ENCODE measurements around the gene RALB. TPM values are rescaled to one million over a fixed set of nuclear protein-coding genes. Genes with fewer than 3 reads are reported as not detected.

RALB gene
- total and polyA plus RNA-seq, 2 experiments from 2014 or later, result 15.2 to 17.4 TPM

GRCh38 chr2:120220756-120221155 lies 31.9 kb upstream of the RALB start:
- peaks cover 6% of the 10 kb centered on the region; the same call in 1 of the 2 replicates for H3K9me2 ChIP-seq (ENCODE audit: insufficient read depth)
- DNase-seq (ENCODE audit: low spot score) (no peak), ATAC-seq (no peak)
- H3K4me2 ChIP-seq, result no peak overlapping the region
- Mint-ChIP-seq H3K27ac (no peak overlapping the region), H3K36me3 (ENCODE audit: low read depth) (peaks cover 20% of the 10 kb centered on the region), H3K27me3 (ENCODE audit: insufficient read depth, low read depth, poor library complexity) (peaks cover 36% of the 10 kb centered on the region), H3K9me3 (peaks cover 13% of the 10 kb centered on the region), H3K4me3 (no peak overlapping the region), H3K4me1 (peaks cover 18% of the 10 kb centered on the region)
- TF ChIP-seq CTCF (conservative IDR thresholded peaks at IDR 0.05; ENCODE audit: low read depth in 2 of 2), result no peak
- no peak for TF ChIP-seq ZNF114 (CRISPR knock-in tag; IDR thresholded peaks at IDR 0.05)
- TF ChIP-seq NANOG (IDR thresholded peaks at IDR 0.05; ENCODE audit: borderline replicate concordance), result no peak
- no peak for TF ChIP-seq CREB1 (CRISPR knock-in tag; IDR thresholded peaks at IDR 0.05; ENCODE audit: low read depth)
- TF ChIP-seq, protein P1, sequence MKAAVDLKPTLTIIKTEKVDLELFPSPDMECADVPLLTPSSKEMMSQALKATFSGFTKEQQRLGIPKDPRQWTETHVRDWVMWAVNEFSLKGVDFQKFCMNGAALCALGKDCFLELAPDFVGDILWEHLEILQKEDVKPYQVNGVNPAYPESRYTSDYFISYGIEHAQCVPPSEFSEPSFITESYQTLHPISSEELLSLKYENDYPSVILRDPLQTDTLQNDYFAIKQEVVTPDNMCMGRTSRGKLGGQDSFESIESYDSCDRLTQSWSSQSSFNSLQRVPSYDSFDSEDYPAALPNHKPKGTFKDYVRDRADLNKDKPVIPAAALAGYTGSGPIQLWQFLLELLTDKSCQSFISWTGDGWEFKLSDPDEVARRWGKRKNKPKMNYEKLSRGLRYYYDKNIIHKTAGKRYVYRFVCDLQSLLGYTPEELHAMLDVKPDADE (IDR thresholded peaks at IDR 0.05), result no peak
- no peak for TF ChIP-seq EZH2 (IDR thresholded peaks at IDR 0.05; ENCODE audit: low read depth, unreplicated experiment)
- TF ChIP-seq EZH2phosphoT487 (IDR thresholded peaks at IDR 0.05; ENCODE audit: unreplicated experiment), result no peak
- no peak for TF ChIP-seq POLR2AphosphoS5 (IDR thresholded peaks at IDR 0.05; ENCODE audit: low read depth)
- TF ChIP-seq STAT1 (IDR thresholded peaks at IDR 0.05; ENCODE audit: unreplicated experiment), result no peak
- no peak for TF ChIP-seq JUNB (IDR thresholded peaks at IDR 0.05; ENCODE audit: unreplicated experiment)
- no peak for TF ChIP-seq REST (IDR thresholded peaks at IDR 0.05; ENCODE audit: unreplicated experiment)
- TF ChIP-seq, protein P2, sequence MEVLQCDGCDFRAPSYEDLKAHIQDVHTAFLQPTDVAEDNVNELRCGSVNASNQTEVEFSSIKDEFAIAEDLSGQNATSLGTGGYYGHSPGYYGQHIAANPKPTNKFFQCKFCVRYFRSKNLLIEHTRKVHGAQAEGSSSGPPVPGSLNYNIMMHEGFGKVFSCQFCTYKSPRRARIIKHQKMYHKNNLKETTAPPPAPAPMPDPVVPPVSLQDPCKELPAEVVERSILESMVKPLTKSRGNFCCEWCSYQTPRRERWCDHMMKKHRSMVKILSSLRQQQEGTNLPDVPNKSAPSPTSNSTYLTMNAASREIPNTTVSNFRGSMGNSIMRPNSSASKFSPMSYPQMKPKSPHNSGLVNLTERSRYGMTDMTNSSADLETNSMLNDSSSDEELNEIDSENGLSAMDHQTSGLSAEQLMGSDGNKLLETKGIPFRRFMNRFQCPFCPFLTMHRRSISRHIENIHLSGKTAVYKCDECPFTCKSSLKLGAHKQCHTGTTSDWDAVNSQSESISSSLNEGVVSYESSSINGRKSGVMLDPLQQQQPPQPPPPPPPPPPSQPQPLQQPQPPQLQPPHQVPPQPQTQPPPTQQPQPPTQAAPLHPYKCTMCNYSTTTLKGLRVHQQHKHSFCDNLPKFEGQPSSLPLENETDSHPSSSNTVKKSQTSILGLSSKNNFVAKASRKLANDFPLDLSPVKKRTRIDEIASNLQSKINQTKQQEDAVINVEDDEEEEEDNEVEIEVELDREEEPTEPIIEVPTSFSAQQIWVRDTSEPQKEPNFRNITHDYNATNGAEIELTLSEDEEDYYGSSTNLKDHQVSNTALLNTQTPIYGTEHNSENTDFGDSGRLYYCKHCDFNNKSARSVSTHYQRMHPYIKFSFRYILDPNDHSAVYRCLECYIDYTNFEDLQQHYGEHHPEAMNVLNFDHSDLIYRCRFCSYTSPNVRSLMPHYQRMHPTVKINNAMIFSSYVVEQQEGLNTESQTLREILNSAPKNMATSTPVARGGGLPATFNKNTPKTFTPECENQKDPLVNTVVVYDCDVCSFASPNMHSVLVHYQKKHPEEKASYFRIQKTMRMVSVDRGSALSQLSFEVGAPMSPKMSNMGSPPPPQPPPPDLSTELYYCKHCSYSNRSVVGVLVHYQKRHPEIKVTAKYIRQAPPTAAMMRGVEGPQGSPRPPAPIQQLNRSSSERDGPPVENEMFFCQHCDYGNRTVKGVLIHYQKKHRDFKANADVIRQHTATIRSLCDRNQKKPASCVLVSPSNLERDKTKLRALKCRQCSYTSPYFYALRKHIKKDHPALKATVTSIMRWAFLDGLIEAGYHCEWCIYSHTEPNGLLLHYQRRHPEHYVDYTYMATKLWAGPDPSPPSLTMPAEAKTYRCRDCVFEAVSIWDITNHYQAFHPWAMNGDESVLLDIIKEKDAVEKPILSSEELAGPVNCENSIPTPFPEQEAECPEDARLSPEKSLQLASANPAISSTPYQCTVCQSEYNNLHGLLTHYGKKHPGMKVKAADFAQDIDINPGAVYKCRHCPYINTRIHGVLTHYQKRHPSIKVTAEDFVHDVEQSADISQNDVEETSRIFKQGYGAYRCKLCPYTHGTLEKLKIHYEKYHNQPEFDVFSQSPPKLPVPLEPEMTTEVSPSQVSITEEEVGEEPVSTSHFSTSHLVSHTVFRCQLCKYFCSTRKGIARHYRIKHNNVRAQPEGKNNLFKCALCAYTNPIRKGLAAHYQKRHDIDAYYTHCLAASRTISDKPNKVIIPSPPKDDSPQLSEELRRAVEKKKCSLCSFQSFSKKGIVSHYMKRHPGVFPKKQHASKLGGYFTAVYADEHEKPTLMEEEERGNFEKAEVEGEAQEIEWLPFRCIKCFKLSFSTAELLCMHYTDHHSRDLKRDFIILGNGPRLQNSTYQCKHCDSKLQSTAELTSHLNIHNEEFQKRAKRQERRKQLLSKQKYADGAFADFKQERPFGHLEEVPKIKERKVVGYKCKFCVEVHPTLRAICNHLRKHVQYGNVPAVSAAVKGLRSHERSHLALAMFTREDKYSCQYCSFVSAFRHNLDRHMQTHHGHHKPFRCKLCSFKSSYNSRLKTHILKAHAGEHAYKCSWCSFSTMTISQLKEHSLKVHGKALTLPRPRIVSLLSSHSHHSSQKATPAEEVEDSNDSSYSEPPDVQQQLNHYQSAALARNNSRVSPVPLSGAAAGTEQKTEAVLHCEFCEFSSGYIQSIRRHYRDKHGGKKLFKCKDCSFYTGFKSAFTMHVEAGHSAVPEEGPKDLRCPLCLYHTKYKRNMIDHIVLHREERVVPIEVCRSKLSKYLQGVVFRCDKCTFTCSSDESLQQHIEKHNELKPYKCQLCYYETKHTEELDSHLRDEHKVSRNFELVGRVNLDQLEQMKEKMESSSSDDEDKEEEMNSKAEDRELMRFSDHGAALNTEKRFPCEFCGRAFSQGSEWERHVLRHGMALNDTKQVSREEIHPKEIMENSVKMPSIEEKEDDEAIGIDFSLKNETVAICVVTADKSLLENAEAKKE (CRISPR knock-in tag; IDR thresholded peaks at IDR 0.05), result no peak
- no peak for TF ChIP-seq ZNF331 (CRISPR knock-in tag; IDR thresholded peaks at IDR 0.05; ENCODE audit: low read depth)
- peaks cover 29% of the 10 kb centered on the region for H3K27me3 ChIP-seq (ENCODE audit: insufficient read depth)
- H3K4me1 ChIP-seq (ENCODE audit: insufficient read depth), result no peaks in the 10 kb centered on the region; the same call in 1 of the 2 replicates
- H3F3A ChIP-seq (replicated peaks; ENCODE audit: low read depth), result no peaks in the 10 kb centered on the region
- no peak overlapping the region for H2AFZ ChIP-seq
- no peak overlapping the region for H3K4me3 ChIP-seq
- H3K36me3 ChIP-seq (ENCODE audit: insufficient read depth), result no peaks in the 10 kb centered on the region; the same call in 1 of the 2 replicates
- H4K20me1 ChIP-seq (replicated peaks; ENCODE audit: insufficient read depth), result peaks cover 16% of the 10 kb centered on the region; the same call in 1 of the 2 replicates
- peaks cover 14% of the 10 kb centered on the region for H3K79me2 ChIP-seq (replicated peaks; ENCODE audit: insufficient read depth)
- H3K27ac ChIP-seq (ENCODE audit: low read depth), result no peak overlapping the region

All from GM23338 (cell line).